ENCODE data around the gene CSNK2B. TPM values are rescaled to one million over a fixed set of nuclear protein-coding genes. Genes with fewer than 3 reads are reported as not detected.

CSNK2B gene
- polyA plus RNA-seq, 2 donors = 140 to 187 TPM

DNA sequence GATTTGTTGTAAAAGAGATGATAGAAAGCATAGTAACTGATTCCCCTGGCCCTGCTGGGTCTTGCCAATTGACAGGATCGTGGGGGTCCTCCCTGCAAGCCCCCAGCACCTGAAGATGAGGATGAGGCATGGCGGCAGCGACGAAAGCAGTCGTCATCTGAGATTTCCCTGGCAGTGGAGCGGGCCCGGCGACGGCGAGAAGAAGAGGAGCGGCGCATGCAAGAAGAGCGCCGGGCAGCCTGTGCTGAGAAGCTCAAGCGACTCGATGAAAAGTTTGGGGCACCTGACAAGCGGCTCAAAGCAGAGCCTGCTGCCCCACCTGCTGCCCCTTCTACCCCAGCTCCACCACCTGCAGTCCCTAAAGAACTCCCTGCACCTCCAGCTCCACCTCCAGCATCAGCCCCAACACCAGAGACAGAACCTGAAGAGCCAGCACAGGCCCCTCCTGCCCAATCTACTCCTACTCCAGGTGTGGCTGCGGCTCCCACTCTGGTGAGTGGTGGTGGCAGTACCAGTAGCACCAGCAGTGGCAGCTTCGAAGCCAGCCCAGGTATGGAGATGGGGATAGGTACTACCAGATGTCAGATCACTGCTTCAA, 38.1 kb upstream of the CSNK2B start:
- Histone ChIP-seq H3K27ac (ENCODE audit: low read depth in 2 of 2, low read length in 1 of 2) (no peak overlapping the region), H3K36me3 (ENCODE audit: control insufficient read depth in 2 of 2, insufficient read depth in 2 of 2, low read length in 1 of 2) (peaks cover 40 to 65% of the 10 kb centered on the region in 2 donors)

DNA sequence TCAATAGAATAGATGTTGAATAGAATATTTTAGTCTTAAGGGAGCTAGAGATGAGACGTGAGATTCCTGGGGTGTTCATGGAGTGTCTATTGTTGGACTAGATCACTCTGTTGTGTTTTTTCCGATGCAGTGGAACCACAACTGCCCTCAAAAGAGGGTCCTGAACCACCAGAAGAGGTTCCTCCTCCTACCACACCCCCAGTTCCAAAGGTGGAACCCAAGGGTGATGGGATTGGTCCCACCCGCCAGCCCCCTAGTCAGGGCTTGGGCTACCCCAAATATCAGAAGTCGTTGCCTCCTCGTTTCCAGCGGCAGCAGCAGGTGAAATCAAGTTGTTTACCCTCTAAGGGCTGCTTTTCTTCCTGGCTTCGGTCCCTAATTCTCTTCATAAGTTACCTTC, 36.9 kb upstream of the CSNK2B start:
- Histone ChIP-seq H3K4me1 (ENCODE audit: control insufficient read depth in 2 of 2, insufficient read depth in 2 of 2, low read length in 1 of 2) (no peaks in the 10 kb centered on the region), H3K36me3 (ENCODE audit: control insufficient read depth in 2 of 2, insufficient read depth in 2 of 2, low read length in 1 of 2) (peaks cover 43 to 66% of the 10 kb centered on the region in 2 donors), H3K4me3 (ENCODE audit: low read depth in 1 of 2, low read length in 2 of 2) (no peak overlapping the region), H3K27me3 (ENCODE audit: control insufficient read depth in 1 of 2, insufficient read depth in 2 of 2, low read length in 2 of 2) (no peaks in the 10 kb centered on the region), H3K27ac (ENCODE audit: low read depth in 2 of 2, low read length in 1 of 2) (no peak overlapping the region), H3K9me3 (ENCODE audit: control insufficient read depth in 2 of 2, insufficient read depth in 1 of 2, low read depth in 1 of 2, low read length in 1 of 2) (no peaks in the 10 kb centered on the region)
- 89 to 91% methylated on average over 7 of the region's 7 CpGs for WGBS, 2 donors

More for the DNA sequence above, 38.1 kb upstream of the CSNK2B start:
- H3K4me1 ChIP-seq (ENCODE audit: control insufficient read depth in 2 of 2, insufficient read depth in 2 of 2, low read length in 1 of 2) = no peaks in the 10 kb centered on the region
- H3K27me3 ChIP-seq (ENCODE audit: control insufficient read depth in 1 of 2, insufficient read depth in 2 of 2, low read length in 2 of 2) = no peaks in the 10 kb centered on the region
- H3K4me3 ChIP-seq (ENCODE audit: low read depth in 1 of 2, low read length in 2 of 2) = no peak overlapping the region
- 96% methylated on average over 19 of the region's 19 CpGs for WGBS, 2 donors
- H3K9me3 ChIP-seq (ENCODE audit: control insufficient read depth in 2 of 2, insufficient read depth in 1 of 2, low read depth in 1 of 2, low read length in 1 of 2) = no peaks in the 10 kb centered on the region

DNA sequence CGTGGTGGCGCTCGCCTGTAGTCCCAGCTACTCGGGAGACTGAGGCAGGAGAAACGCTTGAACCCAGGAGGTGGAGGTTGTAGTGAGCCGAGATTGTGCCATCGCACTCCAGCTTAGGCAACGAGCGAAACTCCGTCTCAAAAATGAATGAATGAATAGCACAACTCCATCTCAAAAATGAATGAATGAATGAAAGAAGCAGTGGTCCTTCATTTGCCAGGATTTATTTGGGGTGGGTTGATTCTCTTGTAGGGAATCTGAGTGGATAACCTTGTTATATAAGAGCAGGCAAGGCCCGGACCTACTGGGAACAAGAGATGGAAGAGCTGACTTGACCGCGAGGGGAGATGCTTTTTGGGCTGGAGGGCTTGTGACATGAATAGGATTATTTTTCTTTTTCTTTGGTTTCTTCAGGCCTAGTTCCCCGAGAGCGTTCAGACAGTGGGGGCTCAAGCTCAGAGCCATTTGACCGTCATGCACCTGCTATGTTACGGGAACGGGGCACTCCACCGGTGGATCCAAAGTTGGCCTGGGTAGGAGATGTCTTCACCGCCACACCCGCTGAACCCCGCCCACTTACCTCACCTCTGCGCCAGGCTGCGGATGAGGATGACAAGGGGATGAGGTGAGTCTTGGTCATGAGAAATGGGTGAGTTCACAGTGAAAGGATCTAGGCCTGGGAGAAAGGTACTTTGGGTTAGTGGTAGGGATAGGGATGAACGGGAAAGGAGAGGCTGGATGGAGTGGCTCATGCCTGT, 35.5 kb upstream of the CSNK2B start:
- no peak overlapping the region for H3K27ac ChIP-seq (ENCODE audit: low read depth in 2 of 2, low read length in 1 of 2)
- H3K36me3 ChIP-seq (ENCODE audit: control insufficient read depth in 2 of 2, insufficient read depth in 2 of 2, low read length in 1 of 2) = peaks cover 37 to 69% of the 10 kb centered on the region in 2 donors
- WGBS, 2 donors = 89 to 90% methylated on average over 25 of the region's 25 CpGs
- H3K27me3 ChIP-seq (ENCODE audit: control insufficient read depth in 1 of 2, insufficient read depth in 2 of 2, low read length in 2 of 2) = no peaks in the 10 kb centered on the region
- H3K4me1 ChIP-seq (ENCODE audit: control insufficient read depth in 2 of 2, insufficient read depth in 2 of 2, low read length in 1 of 2) = no peaks in the 10 kb centered on the region
- no peak overlapping the region for H3K4me3 ChIP-seq (ENCODE audit: low read depth in 1 of 2, low read length in 2 of 2)
- H3K9me3 ChIP-seq (ENCODE audit: control insufficient read depth in 2 of 2, insufficient read depth in 1 of 2, low read depth in 1 of 2, low read length in 1 of 2) = no peaks in the 10 kb centered on the region

- Histone ChIP-seq H3K36me3 (ENCODE audit: control insufficient read depth in 2 of 2, insufficient read depth in 2 of 2, low read length in 1 of 2) (peaks cover 37 to 68% of the 10 kb centered on the region in 2 donors), H3K4me3 (ENCODE audit: low read depth in 1 of 2, low read length in 2 of 2) (no peak overlapping the region), H3K9me3 (ENCODE audit: control insufficient read depth in 2 of 2, insufficient read depth in 1 of 2, low read depth in 1 of 2, low read length in 1 of 2) (no peaks in the 10 kb centered on the region), H3K27ac (ENCODE audit: low read depth in 2 of 2, low read length in 1 of 2) (no peak overlapping the region), H3K4me1 (ENCODE audit: control insufficient read depth in 2 of 2, insufficient read depth in 2 of 2, low read length in 1 of 2) (no peaks in the 10 kb centered on the region), H3K27me3 (ENCODE audit: control insufficient read depth in 1 of 2, insufficient read depth in 2 of 2, low read length in 2 of 2) (no peaks in the 10 kb centered on the region)
- 86 to 89% methylated on average over 12 to 16 of the region's 16 CpGs for WGBS, 2 donors
These were observed 34.7 kb upstream of the CSNK2B start for GRCh38 chr6:31631209-31631608.

DNA sequence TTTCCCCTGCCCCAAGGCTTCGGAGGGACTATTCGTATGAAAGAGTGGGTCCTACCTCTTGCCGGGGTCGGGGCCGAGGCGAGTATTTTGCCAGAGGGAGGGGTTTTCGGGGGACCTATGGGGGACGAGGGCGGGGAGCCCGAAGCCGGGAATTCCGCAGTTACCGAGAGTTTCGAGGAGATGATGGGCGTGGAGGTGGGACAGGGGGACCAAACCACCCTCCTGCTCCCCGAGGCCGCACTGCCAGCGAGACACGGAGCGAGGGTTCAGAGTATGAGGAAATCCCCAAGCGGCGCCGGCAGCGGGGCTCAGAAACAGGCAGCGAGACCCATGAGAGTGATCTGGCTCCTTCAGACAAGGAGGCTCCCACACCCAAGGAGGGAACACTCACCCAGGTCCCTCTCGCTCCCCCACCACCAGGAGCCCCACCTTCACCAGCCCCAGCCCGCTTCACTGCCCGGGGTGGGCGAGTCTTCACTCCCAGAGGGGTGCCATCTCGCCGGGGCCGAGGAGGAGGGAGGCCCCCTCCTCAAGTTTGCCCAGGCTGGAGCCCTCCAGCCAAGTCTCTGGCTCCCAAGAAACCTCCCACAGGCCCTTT, 34.1 kb upstream of the CSNK2B start:
- Histone ChIP-seq H3K36me3 (ENCODE audit: control insufficient read depth in 2 of 2, insufficient read depth in 2 of 2, low read length in 1 of 2) (peaks cover 42 to 67% of the 10 kb centered on the region in 2 donors), H3K27ac (ENCODE audit: low read depth in 2 of 2, low read length in 1 of 2) (no peak overlapping the region)

DNA sequence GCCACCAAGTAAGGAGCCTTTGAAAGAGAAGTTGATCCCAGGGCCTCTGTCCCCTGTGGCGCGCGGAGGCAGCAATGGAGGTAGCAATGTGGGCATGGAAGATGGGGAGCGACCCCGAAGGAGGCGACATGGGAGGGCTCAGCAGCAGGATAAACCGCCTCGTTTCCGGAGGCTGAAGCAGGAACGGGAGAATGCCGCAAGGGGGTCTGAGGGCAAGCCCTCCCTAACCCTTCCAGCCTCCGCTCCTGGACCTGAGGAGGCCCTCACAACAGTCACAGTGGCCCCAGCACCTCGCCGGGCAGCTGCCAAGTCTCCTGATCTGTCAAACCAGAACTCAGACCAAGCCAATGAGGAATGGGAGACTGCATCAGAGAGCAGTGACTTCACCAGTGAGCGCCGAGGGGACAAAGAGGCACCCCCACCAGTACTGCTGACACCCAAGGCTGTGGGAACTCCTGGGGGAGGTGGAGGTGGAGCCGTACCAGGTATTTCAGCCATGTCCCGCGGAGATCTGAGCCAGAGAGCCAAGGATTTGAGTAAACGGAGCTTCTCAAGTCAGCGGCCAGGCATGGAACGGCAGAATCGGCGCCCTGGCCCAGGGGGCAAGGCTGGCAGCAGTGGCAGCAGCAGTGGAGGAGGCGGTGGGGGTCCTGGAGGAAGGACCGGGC, 33.5 kb upstream of the CSNK2B start:
- Histone ChIP-seq H3K9me3 (ENCODE audit: control insufficient read depth in 2 of 2, insufficient read depth in 1 of 2, low read depth in 1 of 2, low read length in 1 of 2) (no peaks in the 10 kb centered on the region), H3K4me3 (ENCODE audit: low read depth in 1 of 2, low read length in 2 of 2) (no peak overlapping the region), H3K27ac (ENCODE audit: low read depth in 2 of 2, low read length in 1 of 2) (no peak overlapping the region), H3K27me3 (ENCODE audit: control insufficient read depth in 1 of 2, insufficient read depth in 2 of 2, low read length in 2 of 2) (no peaks in the 10 kb centered on the region), H3K36me3 (ENCODE audit: control insufficient read depth in 2 of 2, insufficient read depth in 2 of 2, low read length in 1 of 2) (peaks cover 43 to 67% of the 10 kb centered on the region in 2 donors), H3K4me1 (ENCODE audit: control insufficient read depth in 2 of 2, insufficient read depth in 2 of 2, low read length in 1 of 2) (no peaks in the 10 kb centered on the region)
- WGBS, 2 donors = 89 to 91% methylated on average over 26 of the region's 26 CpGs

More for the DNA sequence above, 34.1 kb upstream of the CSNK2B start:
- Histone ChIP-seq H3K27me3 (ENCODE audit: control insufficient read depth in 1 of 2, insufficient read depth in 2 of 2, low read length in 2 of 2) (no peaks in the 10 kb centered on the region), H3K4me3 (ENCODE audit: low read depth in 1 of 2, low read length in 2 of 2) (no peak overlapping the region), H3K9me3 (ENCODE audit: control insufficient read depth in 2 of 2, insufficient read depth in 1 of 2, low read depth in 1 of 2, low read length in 1 of 2) (no peaks in the 10 kb centered on the region), H3K4me1 (ENCODE audit: control insufficient read depth in 2 of 2, insufficient read depth in 2 of 2, low read length in 1 of 2) (no peaks in the 10 kb centered on the region)
- WGBS, 2 donors = 85 to 86% methylated on average over 32 of the region's 32 CpGs

DNA sequence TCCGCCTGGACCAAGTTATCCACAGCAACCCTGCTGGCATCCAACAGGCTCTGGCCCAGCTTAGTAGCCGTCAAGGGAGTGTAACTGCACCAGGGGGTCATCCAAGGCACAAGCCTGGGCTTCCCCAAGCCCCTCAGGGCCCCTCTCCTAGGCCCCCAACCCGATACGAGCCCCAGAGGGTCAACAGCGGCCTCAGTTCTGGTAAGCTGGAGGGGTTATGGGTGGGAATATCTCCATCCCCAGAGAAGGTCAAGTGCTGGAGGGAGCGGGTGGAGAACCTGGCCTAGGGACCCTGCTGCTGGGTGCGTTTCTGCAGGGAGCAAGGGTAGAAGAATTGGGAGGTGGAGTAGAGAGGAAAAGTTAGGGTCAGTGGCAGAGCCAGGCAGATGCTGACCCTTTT, 32.4 kb upstream of the CSNK2B start:
- Histone ChIP-seq H3K4me1 (ENCODE audit: control insufficient read depth in 2 of 2, insufficient read depth in 2 of 2, low read length in 1 of 2) (no peaks in the 10 kb centered on the region), H3K27ac (ENCODE audit: low read depth in 2 of 2, low read length in 1 of 2) (no peak overlapping the region)
- WGBS, 2 donors = 88 to 91% methylated on average over 7 of the region's 7 CpGs

GRCh38 chr6:31634131-31634530, 31.7 kb upstream of the CSNK2B start:
- Histone ChIP-seq H3K4me1 (ENCODE audit: control insufficient read depth in 2 of 2, insufficient read depth in 2 of 2, low read length in 1 of 2) (no peaks in the 10 kb centered on the region), H3K4me3 (ENCODE audit: low read depth in 1 of 2, low read length in 2 of 2) (no peak overlapping the region), H3K27me3 (ENCODE audit: control insufficient read depth in 1 of 2, insufficient read depth in 2 of 2, low read length in 2 of 2) (no peaks in the 10 kb centered on the region), H3K27ac (ENCODE audit: low read depth in 2 of 2, low read length in 1 of 2) (no peak overlapping the region), H3K9me3 (ENCODE audit: control insufficient read depth in 2 of 2, insufficient read depth in 1 of 2, low read depth in 1 of 2, low read length in 1 of 2) (no peaks in the 10 kb centered on the region), H3K36me3 (ENCODE audit: control insufficient read depth in 2 of 2, insufficient read depth in 2 of 2, low read length in 1 of 2) (peaks cover 41 to 61% of the 10 kb centered on the region in 2 donors)
- 88 to 89% methylated on average over 3 of the region's 3 CpGs for WGBS, 2 donors

More for the DNA sequence above, 32.4 kb upstream of the CSNK2B start:
- no peaks in the 10 kb centered on the region for H3K9me3 ChIP-seq (ENCODE audit: control insufficient read depth in 2 of 2, insufficient read depth in 1 of 2, low read depth in 1 of 2, low read length in 1 of 2)
- H3K4me3 ChIP-seq (ENCODE audit: low read depth in 1 of 2, low read length in 2 of 2) = no peak overlapping the region
- peaks cover 38 to 61% of the 10 kb centered on the region in 2 donors for H3K36me3 ChIP-seq (ENCODE audit: control insufficient read depth in 2 of 2, insufficient read depth in 2 of 2, low read length in 1 of 2)
- H3K27me3 ChIP-seq (ENCODE audit: control insufficient read depth in 1 of 2, insufficient read depth in 2 of 2, low read length in 2 of 2) = no peaks in the 10 kb centered on the region

DNA sequence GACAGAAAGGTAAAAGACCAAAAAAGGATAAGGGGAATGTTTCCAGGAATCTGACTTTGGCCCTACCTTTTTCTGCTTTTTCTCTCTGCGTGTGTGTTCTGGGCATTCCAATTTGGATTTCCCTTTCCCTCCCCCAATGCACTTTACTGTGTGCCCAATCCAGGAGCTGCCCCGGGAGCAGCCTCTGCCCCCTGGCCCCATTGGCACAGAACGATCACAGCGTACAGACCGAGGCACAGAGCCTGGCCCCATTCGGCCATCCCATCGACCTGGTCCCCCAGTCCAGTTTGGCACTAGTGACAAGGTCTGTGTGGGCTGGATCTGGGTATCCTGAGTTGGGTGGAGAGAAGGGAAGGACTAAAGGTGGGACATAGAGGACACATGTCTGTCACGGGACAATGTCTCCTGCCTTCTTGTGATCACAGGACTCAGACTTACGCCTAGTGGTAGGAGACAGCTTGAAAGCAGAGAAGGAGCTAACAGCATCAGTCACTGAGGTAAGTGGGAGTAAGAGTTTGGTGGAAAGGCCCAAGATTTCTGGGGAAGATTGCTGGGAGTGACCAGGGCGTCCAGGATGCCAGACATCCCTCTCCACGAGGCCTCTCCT, 30.8 kb upstream of the CSNK2B start:
- Histone ChIP-seq H3K4me1 (ENCODE audit: control insufficient read depth in 2 of 2, insufficient read depth in 2 of 2, low read length in 1 of 2) (no peaks in the 10 kb centered on the region), H3K9me3 (ENCODE audit: control insufficient read depth in 2 of 2, insufficient read depth in 1 of 2, low read depth in 1 of 2, low read length in 1 of 2) (no peaks in the 10 kb centered on the region), H3K4me3 (ENCODE audit: low read depth in 1 of 2, low read length in 2 of 2) (no peak overlapping the region), H3K27ac (ENCODE audit: low read depth in 2 of 2, low read length in 1 of 2) (no peak overlapping the region), H3K36me3 (ENCODE audit: control insufficient read depth in 2 of 2, insufficient read depth in 2 of 2, low read length in 1 of 2) (peaks cover 43 to 68% of the 10 kb centered on the region in 2 donors), H3K27me3 (ENCODE audit: control insufficient read depth in 1 of 2, insufficient read depth in 2 of 2, low read length in 2 of 2) (no peaks in the 10 kb centered on the region)
- 79 to 81% methylated on average over 11 of the region's 11 CpGs for WGBS, 2 donors
